ENCODE measurements around the gene RAD51B.

RAD51B gene

DNA sequence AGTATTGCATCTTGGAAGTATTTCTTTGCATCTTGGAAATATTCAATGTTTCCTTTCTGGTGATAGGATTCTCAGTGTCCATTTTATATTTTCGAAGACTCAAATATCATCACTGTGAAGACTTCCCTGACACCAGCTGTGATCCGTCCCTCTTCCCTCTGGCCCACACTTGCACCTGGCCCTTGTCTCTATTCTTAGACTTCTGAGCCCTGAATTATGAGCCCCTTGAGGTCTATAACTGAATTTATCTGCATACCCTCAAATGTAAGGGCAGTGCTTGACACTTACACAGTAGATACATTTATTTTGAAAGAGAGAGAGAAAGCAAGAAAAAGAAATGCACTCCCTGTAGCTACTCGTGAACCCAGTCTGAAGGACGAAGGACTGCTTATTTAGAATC is 596.6 kb downstream of the RAD51B start:
- no peak overlapping the region for H3K27ac ChIP-seq
- TF ChIP-seq, protein P1, sequence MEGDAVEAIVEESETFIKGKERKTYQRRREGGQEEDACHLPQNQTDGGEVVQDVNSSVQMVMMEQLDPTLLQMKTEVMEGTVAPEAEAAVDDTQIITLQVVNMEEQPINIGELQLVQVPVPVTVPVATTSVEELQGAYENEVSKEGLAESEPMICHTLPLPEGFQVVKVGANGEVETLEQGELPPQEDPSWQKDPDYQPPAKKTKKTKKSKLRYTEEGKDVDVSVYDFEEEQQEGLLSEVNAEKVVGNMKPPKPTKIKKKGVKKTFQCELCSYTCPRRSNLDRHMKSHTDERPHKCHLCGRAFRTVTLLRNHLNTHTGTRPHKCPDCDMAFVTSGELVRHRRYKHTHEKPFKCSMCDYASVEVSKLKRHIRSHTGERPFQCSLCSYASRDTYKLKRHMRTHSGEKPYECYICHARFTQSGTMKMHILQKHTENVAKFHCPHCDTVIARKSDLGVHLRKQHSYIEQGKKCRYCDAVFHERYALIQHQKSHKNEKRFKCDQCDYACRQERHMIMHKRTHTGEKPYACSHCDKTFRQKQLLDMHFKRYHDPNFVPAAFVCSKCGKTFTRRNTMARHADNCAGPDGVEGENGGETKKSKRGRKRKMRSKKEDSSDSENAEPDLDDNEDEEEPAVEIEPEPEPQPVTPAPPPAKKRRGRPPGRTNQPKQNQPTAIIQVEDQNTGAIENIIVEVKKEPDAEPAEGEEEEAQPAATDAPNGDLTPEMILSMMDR (IDR thresholded peaks at IDR 0.05): no peak
- no peaks in the 10 kb centered on the region for H3K36me3 ChIP-seq (ENCODE audit: control insufficient read depth, insufficient read depth, low read length)

DNA sequence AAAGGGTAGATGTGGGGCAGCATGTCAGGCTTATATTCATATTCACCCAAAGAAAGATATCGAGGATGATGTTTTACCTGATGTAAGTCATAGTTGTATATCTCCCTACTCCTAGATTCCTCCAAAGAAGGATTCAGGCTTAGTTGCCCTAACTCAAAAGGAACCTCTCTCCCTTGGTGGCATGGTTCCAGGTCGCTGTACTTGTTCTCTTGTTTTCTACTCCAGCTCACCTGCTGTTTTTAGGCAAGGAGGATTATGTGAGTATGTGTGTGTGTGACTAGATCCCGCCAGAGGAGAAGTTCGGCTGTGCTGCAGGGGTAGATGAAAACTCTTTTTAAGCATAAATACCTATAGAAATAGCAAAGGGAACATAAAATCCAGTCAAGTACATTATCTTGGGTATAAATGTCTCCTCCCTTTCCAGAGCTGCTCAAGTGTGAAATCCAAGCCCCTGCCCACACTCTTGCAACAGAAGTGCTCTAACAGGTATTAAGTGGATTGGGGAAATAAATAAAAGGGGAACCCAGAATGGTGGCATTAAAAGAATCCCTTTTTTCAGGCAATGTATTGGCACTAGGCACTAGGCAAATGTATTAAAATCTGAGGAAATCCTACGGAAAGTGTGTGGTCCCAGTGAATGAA is 597.6 kb downstream of the RAD51B start:
- no peak overlapping the region for H2AFZ ChIP-seq
- no peak overlapping the region for H3K9ac ChIP-seq
- TF ChIP-seq, protein P1 (IDR thresholded peaks at IDR 0.05): no peak
- no peak overlapping the region for H3K4me3 ChIP-seq (ENCODE audit: low read depth, low read length)
- no peak overlapping the region for H3K4me2 ChIP-seq (ENCODE audit: low read length)
- H3K27me3 ChIP-seq (ENCODE audit: control insufficient read depth, insufficient read depth, low read length): no peaks in the 10 kb centered on the region
- no peak overlapping the region for H3K27ac ChIP-seq
- no peaks in the 10 kb centered on the region for H3K79me2 ChIP-seq
- peaks cover 11% of the 10 kb centered on the region for H3K4me1 ChIP-seq
- no peaks in the 10 kb centered on the region for H3K9me3 ChIP-seq (ENCODE audit: control insufficient read depth, low read length)
- no peaks in the 10 kb centered on the region for H3K36me3 ChIP-seq (ENCODE audit: control insufficient read depth, insufficient read depth, low read length)

More for the DNA sequence above, 596.6 kb downstream of the RAD51B start:
- no peak overlapping the region for H2AFZ ChIP-seq
- no peaks in the 10 kb centered on the region for H3K9me3 ChIP-seq (ENCODE audit: control insufficient read depth, low read length)
- no peaks in the 10 kb centered on the region for H3K27me3 ChIP-seq (ENCODE audit: control insufficient read depth, insufficient read depth, low read length)
- no peak overlapping the region for H3K4me3 ChIP-seq (ENCODE audit: low read depth, low read length)
- no peak overlapping the region for H3K9ac ChIP-seq
- H3K79me2 ChIP-seq: no peaks in the 10 kb centered on the region
- no peak overlapping the region for H3K4me2 ChIP-seq (ENCODE audit: low read length)
- peaks cover 11% of the 10 kb centered on the region for H3K4me1 ChIP-seq

- H3K27ac ChIP-seq: no peak overlapping the region
- TF ChIP-seq, protein P1 (IDR thresholded peaks at IDR 0.05): no peak
- H3K9me3 ChIP-seq (ENCODE audit: control insufficient read depth, low read length): no peaks in the 10 kb centered on the region
- H3K9ac ChIP-seq: no peak overlapping the region
- no peaks in the 10 kb centered on the region for H3K27me3 ChIP-seq (ENCODE audit: control insufficient read depth, insufficient read depth, low read length)
- no peak overlapping the region for H3K4me3 ChIP-seq (ENCODE audit: low read depth, low read length)
- H2AFZ ChIP-seq: no peak overlapping the region
- no peak overlapping the region for H3K4me2 ChIP-seq (ENCODE audit: low read length)
- H3K36me3 ChIP-seq (ENCODE audit: control insufficient read depth, insufficient read depth, low read length): no peaks in the 10 kb centered on the region
- no peaks in the 10 kb centered on the region for H3K79me2 ChIP-seq
- H3K4me1 ChIP-seq: peaks cover 11% of the 10 kb centered on the region
Observed at GRCh38 chr14:68418174-68419118, 598.9 kb downstream of the RAD51B start.

DNA sequence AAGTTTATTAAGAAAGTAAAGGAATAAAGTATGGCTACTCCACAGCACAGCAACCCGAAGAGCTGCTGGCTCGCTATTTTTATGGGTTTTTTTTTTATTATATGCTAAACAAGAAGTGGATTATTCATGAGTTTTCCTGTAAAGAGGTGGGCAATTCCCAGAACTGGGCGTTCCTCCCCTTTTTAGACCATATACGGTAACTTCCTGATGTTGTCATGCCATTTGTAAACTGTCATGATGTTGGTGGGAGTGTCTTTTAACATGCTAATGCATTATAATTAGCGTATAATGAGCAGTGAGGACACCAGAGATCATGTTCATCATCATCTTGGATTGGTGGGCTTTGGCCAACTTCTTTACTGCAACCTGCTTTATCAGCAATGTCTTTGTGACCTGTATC is 600.8 kb downstream of the RAD51B start:
- TF ChIP-seq, protein P1 (IDR thresholded peaks at IDR 0.05): no peak
- H3K4me2 ChIP-seq (ENCODE audit: low read length): no peak overlapping the region
- no peak overlapping the region for H3K27ac ChIP-seq

More for the DNA sequence above, 600.8 kb downstream of the RAD51B start:
- Histone ChIP-seq H3K36me3 (ENCODE audit: control insufficient read depth, insufficient read depth, low read length) (no peaks in the 10 kb centered on the region), H3K4me3 (ENCODE audit: low read depth, low read length) (no peak overlapping the region), H3K4me1 (peaks cover 11% of the 10 kb centered on the region), H3K9me3 (ENCODE audit: control insufficient read depth, low read length) (no peaks in the 10 kb centered on the region), H2AFZ (no peak overlapping the region), H3K27me3 (ENCODE audit: control insufficient read depth, insufficient read depth, low read length) (no peaks in the 10 kb centered on the region), H3K79me2 (no peaks in the 10 kb centered on the region), H3K9ac (no peak overlapping the region)

Measured in parathyroid adenoma (tissue), 2 donors.